Panc1 (cell line): Measurements from ENCODE around the gene SETD1A. TPM values are rescaled to one million over a fixed set of nuclear protein-coding genes. Genes with fewer than 3 reads are reported as not detected.

Source experiments
- ATAC-seq: fragments of 200-7000 bp; cut with Tn5 transposase; 2 replicates; pipeline ENCODE4 v1.9.1; 2020; ENCODE audit warnings: mild to moderate bottlenecking, moderate library complexity
- BruUV-seq: library from RNA; stranded (reverse); fragments of 400-500 nt; replicated peaks from 2 replicates; lab custom pipeline; 2021; lab: Mats Ljungman, UMichigan
- CTCF ChIA-PET: fragments of 300-600 bp; sonication (Branson Sonifier 250); formaldehyde crosslinking; loops from one replicate; lab custom pipeline; 2022; ENCODE audit warnings: antibody characterized with exemption; lab: Charles Lee
- POLR2A ChIA-PET: fragments of 300-600 bp; sonication (Branson Sonifier 250); formaldehyde crosslinking; loops from one replicate; lab custom pipeline; 2022; ENCODE audit warnings: antibody characterized with exemption; lab: Charles Lee
- DNase-seq: peaks from one replicate; pipeline ENCODE4 v3.0.0-alpha.2; 2010; ENCODE audit warnings: low read depth, low spot score
- H3K27ac ChIP-seq: 2 replicates; pipeline ENCODE4 v1.5.1; 2011; ENCODE audit warnings: mild to moderate bottlenecking, low read length, inconsistent platforms
- H3K27me3 ChIP-seq: fragments of 200-500 bp; sonication (Bioruptor generic); 2 replicates; pipeline ENCODE4 v1.6.0; 2014; ENCODE audit warnings: low read length, inconsistent platforms; ENCODE audit not compliant: control insufficient read depth, insufficient read depth
- H3K36me3 ChIP-seq: fragments of 200-500 bp; sonication (Bioruptor generic); 2 replicates; pipeline ENCODE4 v1.5.1; 2014; ENCODE audit warnings: inconsistent platforms, mild to moderate bottlenecking, low read length, moderate library complexity; ENCODE audit not compliant: control insufficient read depth, insufficient read depth
- H3K4me1 ChIP-seq: 2 replicates; pipeline ENCODE4 v1.5.1; 2011; ENCODE audit warnings: inconsistent platforms, mild to moderate bottlenecking, low read length, moderate library complexity; ENCODE audit not compliant: control insufficient read depth, insufficient read depth
- H3K4me3 ChIP-seq, 2 experiments: 2 replicates each; pipeline ENCODE4 v1.5.1; 2011 to 2012; ENCODE audit warnings: low read depth in 2 of 2, low read length in 2 of 2, mild to moderate bottlenecking in 2 of 2, inconsistent platforms in 1 of 2, moderate library complexity in 1 of 2
- H3K9me3 ChIP-seq: fragments of 200-500 bp; sonication (Bioruptor generic); 2 replicates; pipeline ENCODE4 v1.5.1; 2014; ENCODE audit warnings: low read depth, mild to moderate bottlenecking, inconsistent platforms, low read length, moderate library complexity; ENCODE audit not compliant: control insufficient read depth, insufficient read depth
- CTCF ChIP-seq: fragments of 450-650 bp; IDR thresholded peaks from 2 replicates; pipeline ENCODE4 v1.5.1; 2017; ENCODE audit warnings: mild to moderate bottlenecking
- POLR2AphosphoS5 ChIP-seq: IDR thresholded peaks from 2 replicates; pipeline ENCODE4 v1.6.1; 2012; ENCODE audit warnings: mild to moderate bottlenecking, low read depth, low read length, moderate library complexity
- REST ChIP-seq, 2 experiments: IDR thresholded peaks; 2 replicates each; pipeline ENCODE4 v1.6.1; 2011 to 2012; ENCODE audit warnings: low read depth in 2 of 2, control low read depth in 1 of 2, low read length in 1 of 2, mild to moderate bottlenecking in 1 of 2, moderate library complexity in 1 of 2; ENCODE audit not compliant: insufficient read depth in 1 of 2
- SIN3A ChIP-seq: IDR thresholded peaks from 2 replicates; pipeline ENCODE4 v1.6.1; 2012; ENCODE audit warnings: low read depth, mild to moderate bottlenecking, low read length, moderate library complexity, borderline replicate concordance; ENCODE audit not compliant: insufficient read depth
- TCF7L2 ChIP-seq: IDR thresholded peaks from 2 replicates; pipeline ENCODE4 v1.6.1; 2011; ENCODE audit warnings: mild to moderate bottlenecking, low read depth, low read length, inconsistent platforms
- in situ Hi-C: cut with HindIII; loops from 2 replicates; pipeline ENCODE4 v1.10.0; 2016; ENCODE audit warnings: low sequenced_read_pairs, low pct_unique_long_range_greater_than_20kb
- intact Hi-C: fragments of 100-400 bp; cut with micrococcal nuclease; formaldehyde crosslinking; loops from one replicate; pipeline ENCODE4 v1.10.0; 2022; ENCODE audit not compliant: unreplicated experiment
- total RNA-seq: library from RNA; stranded (reverse); gene quantifications from one replicate; pipeline ENCODE4 v1.2.1, GENCODE V29; 2021; ENCODE audit not compliant: unreplicated experiment

SETD1A gene
- total RNA-seq, 1 experiment from 2014 or later = 38.7 TPM

GRCh38 chr16:30982548-30983288, 25.2 kb downstream of the SETD1A start:
- TF ChIP-seq SIN3A = no peak
- no peak for TF ChIP-seq POLR2AphosphoS5
- TF ChIP-seq CTCF = no peak
- no peak for TF ChIP-seq REST (IDR thresholded peaks at IDR 0.05; ENCODE audit: insufficient read depth in 1 of 2, low read depth in 2 of 2, low read length in 1 of 2)
- no peak for TF ChIP-seq TCF7L2
- H3K27me3 ChIP-seq = no peaks in the 10 kb centered on the region
- in situ Hi-C loops = no loop called here
- DNase-seq = no peak
- intact Hi-C loops = no loop called here
- H3K4me1 ChIP-seq = peaks cover 9% of the 10 kb centered on the region
- ChIA-PET CTCF (interaction anchor here (0.5 to 1.3 kb wide), 3 partner anchors 28 to 159 kb away, joined by 3 to 12 read pairs (median 4); no protein-coding TSS in a partner anchor), POLR2A (no interaction called here)
- no peak for ATAC-seq
- H3K9me3 ChIP-seq = no peaks in the 10 kb centered on the region
- no TSS peak for BruUV-seq
- H3K36me3 ChIP-seq = peaks cover 3% of the 10 kb centered on the region; the same call in 1 of the 2 replicates
- no peak overlapping the region for H3K27ac ChIP-seq
- H3K4me3 ChIP-seq = no peak overlapping the region

- H3K9me3 ChIP-seq = no peaks in the 10 kb centered on the region
- intact Hi-C loops = no loop called here
- ChIA-PET POLR2A (no interaction called here), CTCF (interaction anchor here (1.1 to 1.3 kb wide), 2 partner anchors 29 to 158 kb away, joined by 3 to 4 read pairs; no protein-coding TSS in a partner anchor)
- in situ Hi-C loops = no loop called here
- ATAC-seq = peak; percentile 23; the same call in 1 of the 2 replicates
- H3K27ac ChIP-seq = no peak overlapping the region
- H3K27me3 ChIP-seq = no peaks in the 10 kb centered on the region
- no peak for TF ChIP-seq POLR2AphosphoS5
- TF ChIP-seq TCF7L2 = no peak
- H3K4me3 ChIP-seq = no peak overlapping the region
- BruUV-seq = no TSS peak
- no peak for DNase-seq
- H3K4me1 ChIP-seq = peaks cover 9% of the 10 kb centered on the region
- H3K36me3 ChIP-seq = peaks cover 3% of the 10 kb centered on the region; the same call in 1 of the 2 replicates
Measured at GRCh38 chr16:30983289-30983889, 25.8 kb downstream of the SETD1A start.
